ENCODE data around the gene B4GALT2. TPM values are rescaled to one million over a fixed set of nuclear protein-coding genes. Genes with fewer than 3 reads are reported as not detected.

The B4GALT2 gene
- total and polyA plus RNA-seq, 8 donors = 33.2 to 58.9 (median 43.5) TPM

DNA sequence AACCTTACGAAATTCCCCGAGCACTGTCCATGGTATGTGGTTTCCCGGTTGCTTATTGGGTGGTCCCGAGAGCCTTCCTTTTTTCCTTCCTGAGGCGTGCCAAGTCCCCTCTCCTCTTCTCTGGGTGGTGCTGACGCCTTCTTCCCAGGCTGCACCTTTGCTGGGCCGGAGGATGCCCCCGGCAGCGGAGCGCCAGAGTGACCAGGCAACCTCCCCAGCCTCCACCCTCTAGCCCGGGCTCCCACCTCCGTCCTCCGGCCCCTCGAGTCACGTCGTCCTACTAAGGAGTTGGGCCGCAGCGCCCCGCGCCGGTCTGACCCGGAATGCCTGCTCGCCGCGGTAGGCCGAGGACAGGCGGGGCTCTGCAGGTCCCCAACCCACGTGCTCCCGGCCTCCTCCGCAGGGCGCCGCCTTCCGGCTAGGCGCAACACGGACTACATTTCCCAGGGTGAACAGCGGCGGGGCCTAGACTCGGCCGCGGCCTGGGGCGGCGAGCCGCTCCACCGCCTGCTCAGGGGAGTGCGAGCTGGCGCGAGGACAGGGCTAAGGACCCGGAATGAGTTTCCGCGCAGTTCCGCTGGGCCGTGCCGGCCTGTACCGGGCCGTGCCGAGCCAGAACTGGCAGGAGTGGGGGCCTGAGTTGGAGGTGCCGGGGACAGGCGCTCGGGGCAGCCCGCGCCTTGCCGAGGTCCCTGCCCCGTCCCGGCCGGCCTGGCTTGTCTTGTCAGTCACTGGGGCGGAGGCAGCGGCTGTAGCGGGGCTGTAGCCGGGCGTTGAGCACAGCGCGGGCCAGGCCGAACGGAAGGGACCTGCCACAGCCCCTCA, 32.6 kb upstream of the B4GALT2 start, which contains the start of gene IPO13:
IPO13 (plus strand) TSS at position 715 of the 825 bp plus-strand sequence. CDS start 651 bp downstream, outside the sequence.
- peaks cover 0 to 11% of the 10 kb centered on the region in 2 donors for H3K36me3 ChIP-seq
- ATAC-seq = peak; percentile 99
- intact Hi-C loops (cut with DNase I) = no loop called here
- H3K4me3 ChIP-seq = peak within 1 kb of the TSS; percentile 79 to 91
- H3K4me1 ChIP-seq = peaks cover 12 to 36% of the 10 kb centered on the region in 2 donors
- no peaks in the 10 kb centered on the region for H3K27me3 ChIP-seq
- TF ChIP-seq, protein P1, sequence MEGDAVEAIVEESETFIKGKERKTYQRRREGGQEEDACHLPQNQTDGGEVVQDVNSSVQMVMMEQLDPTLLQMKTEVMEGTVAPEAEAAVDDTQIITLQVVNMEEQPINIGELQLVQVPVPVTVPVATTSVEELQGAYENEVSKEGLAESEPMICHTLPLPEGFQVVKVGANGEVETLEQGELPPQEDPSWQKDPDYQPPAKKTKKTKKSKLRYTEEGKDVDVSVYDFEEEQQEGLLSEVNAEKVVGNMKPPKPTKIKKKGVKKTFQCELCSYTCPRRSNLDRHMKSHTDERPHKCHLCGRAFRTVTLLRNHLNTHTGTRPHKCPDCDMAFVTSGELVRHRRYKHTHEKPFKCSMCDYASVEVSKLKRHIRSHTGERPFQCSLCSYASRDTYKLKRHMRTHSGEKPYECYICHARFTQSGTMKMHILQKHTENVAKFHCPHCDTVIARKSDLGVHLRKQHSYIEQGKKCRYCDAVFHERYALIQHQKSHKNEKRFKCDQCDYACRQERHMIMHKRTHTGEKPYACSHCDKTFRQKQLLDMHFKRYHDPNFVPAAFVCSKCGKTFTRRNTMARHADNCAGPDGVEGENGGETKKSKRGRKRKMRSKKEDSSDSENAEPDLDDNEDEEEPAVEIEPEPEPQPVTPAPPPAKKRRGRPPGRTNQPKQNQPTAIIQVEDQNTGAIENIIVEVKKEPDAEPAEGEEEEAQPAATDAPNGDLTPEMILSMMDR (IDR thresholded peaks at IDR 0.05) = peak; percentile 60 to 69
- H3K27ac ChIP-seq = peak within 1 kb of the TSS; percentile 92 to 96
- DNase-seq = peak; percentile 96 to 99 (median 97)
- no peaks in the 10 kb centered on the region for H3K9me3 ChIP-seq

DNA sequence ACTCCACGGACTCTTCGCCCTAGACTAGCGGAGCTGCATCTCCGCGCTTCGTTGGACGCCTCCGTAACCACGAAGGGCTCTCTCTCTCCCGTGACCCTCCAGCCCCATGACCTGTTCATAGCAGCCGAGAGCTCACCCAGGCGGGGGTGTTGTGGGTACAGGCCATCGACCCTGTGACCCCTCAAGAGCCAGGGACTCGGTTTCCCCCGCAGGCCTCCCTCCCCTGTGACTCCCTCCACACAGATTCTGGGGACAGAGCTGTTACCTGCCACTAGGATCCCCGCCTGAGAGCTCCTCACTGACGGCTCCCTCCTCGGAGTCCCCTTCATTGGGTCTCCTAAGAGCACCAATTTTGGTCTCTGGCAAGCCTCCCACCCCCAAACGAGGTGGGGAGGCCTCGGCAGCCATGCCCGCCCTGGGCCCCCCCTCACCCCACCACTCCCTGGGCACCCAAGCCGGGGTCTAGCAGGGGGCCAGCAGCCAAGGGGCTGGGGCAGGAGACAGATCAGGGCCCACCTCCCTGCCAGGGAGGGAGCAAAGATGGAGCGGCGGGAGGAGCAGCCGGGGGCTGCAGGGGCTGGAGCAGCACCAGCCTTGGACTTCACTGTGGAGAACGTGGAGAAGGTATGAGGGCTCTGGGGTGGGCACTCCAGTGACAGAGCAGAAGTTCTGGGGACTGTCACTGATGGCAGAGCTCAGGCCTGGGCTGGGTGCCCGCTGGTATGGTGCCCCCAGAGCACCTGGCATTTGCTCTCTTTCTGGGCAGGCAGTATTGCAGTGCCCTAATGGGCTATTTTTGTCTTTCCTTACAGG, 31.7 kb upstream of the B4GALT2 start:
- Histone ChIP-seq H3K9me3 (no peaks in the 10 kb centered on the region), H3K4me1 (peaks cover 12 to 36% of the 10 kb centered on the region in 2 donors), H3K36me3 (peaks cover 0 to 11% of the 10 kb centered on the region in 2 donors), H3K27ac (peak overlapping the region; percentile 92 to 96), H3K27me3 (no peaks in the 10 kb centered on the region), H3K4me3 (peak overlapping the region; percentile 79 to 91)
- ATAC-seq (no peak), DNase-seq (no peak)
- TF ChIP-seq, protein P1 (IDR thresholded peaks at IDR 0.05) = no peak
- intact Hi-C loops (cut with DNase I) = no loop called here

GRCh38 chr1:43947874-43948437, 31.1 kb upstream of the B4GALT2 start:
- DNase-seq = no peak
- TF ChIP-seq, protein P1 (IDR thresholded peaks at IDR 0.05) = no peak
- Histone ChIP-seq H3K36me3 (peaks cover 0 to 11% of the 10 kb centered on the region in 2 donors), H3K4me3 (peak overlapping the region; percentile 79 to 91), H3K4me1 (peaks cover 12 to 36% of the 10 kb centered on the region in 2 donors), H3K9me3 (no peaks in the 10 kb centered on the region), H3K27ac (no peak overlapping the region), H3K27me3 (no peaks in the 10 kb centered on the region)
- no peak for ATAC-seq
- intact Hi-C loops (cut with DNase I) = no loop called here

DNA sequence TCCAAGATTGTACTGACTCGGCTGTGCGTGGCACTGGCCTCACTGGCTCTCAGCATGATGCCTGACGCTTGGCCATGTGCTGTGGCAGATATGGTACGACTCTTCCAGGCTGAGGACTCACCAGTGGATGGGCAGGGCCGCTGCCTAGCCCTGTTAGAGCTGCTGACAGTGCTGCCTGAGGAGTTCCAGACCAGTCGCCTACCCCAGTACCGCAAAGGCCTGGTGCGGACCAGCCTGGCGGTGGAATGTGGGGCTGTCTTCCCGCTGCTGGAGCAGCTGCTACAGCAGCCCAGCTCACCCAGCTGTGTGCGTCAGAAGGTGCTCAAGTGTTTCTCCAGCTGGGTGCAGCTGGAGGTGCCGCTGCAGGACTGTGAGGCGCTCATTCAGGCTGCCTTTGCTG, 29.3 kb upstream of the B4GALT2 start:
- no peaks in the 10 kb centered on the region for H3K9me3 ChIP-seq
- ATAC-seq (no peak), DNase-seq (no peak)
- no peak overlapping the region for H3K4me3 ChIP-seq
- intact Hi-C loops (cut with DNase I) = no loop called here
- no peaks in the 10 kb centered on the region for H3K27me3 ChIP-seq
- H3K4me1 ChIP-seq = peaks cover 12 to 36% of the 10 kb centered on the region in 2 donors
- peaks cover 0 to 16% of the 10 kb centered on the region in 2 donors for H3K36me3 ChIP-seq
- TF ChIP-seq, protein P1 (IDR thresholded peaks at IDR 0.05) = no peak
- no peak overlapping the region for H3K27ac ChIP-seq
